HG02763 (cell line): ENCODE measurements around the gene PCOLCE2.

Experiments
- ATAC-seq: cut with Tn5 transposase; IDR thresholded peaks from one replicate; pipeline ENCODE4 v1.9.1; 2021; ENCODE audit warnings: mild to moderate bottlenecking, moderate library complexity; ENCODE audit not compliant: unreplicated experiment

PCOLCE2 gene

DNA sequence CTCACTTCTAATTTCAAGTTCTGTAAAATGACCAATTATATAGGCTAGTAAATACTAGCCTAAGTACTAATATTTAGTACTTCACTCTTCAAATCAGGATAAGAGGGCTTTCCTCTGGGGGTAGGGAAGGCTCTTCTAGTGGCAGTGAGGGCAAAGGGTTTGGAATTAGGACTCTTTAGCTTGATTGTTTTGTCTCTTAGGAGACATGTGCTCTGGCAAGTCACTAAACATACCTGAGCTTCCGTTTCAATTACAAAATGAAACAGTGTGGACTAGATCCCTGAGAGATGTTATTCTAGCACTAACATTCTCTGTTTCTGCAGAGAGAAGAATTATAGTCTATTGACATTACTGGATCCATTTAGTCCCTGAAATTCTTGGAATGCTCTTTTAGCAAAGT lies 71.5 kb downstream of the PCOLCE2 start:
- no peak for ATAC-seq

DNA sequence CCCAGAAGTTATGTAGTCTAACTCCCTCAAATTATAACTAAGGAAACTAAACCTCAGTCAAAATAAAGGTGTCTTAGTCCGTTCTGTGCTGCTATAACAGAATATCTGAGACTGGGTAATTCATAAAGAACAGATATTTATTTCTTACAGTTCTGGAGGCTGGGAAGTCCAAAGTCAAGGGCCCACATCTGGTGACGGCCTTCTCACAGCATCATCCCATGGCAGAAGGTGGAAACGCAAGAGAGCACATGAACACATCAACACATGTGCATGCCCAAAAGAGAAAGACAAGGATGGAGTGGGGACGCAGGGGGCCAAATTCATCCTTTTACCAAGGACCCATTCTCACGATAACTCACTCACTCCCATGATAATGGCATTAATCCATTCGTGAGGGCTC lies 73.1 kb downstream of the PCOLCE2 start:
- ATAC-seq: no peak

DNA sequence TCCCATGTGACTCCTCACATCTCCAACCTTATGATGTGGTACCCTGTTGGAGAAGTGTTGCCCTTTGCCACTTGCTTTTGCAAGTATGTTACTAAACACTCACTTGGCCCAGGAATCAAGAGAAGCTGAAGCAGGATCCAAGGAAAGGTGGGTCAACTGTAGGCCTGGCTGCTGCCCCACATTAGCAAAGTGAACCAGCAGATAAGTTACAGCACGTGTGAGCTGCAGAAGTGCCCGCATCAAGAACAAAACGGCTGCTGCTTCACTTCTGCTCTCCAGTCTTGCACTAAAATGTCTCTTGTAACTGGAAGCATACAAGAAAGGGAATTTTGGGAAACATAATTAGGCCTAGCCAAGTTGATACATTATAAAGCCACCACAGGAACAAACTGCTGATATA lies 79.6 kb downstream of the PCOLCE2 start:
- ATAC-seq: no peak

DNA sequence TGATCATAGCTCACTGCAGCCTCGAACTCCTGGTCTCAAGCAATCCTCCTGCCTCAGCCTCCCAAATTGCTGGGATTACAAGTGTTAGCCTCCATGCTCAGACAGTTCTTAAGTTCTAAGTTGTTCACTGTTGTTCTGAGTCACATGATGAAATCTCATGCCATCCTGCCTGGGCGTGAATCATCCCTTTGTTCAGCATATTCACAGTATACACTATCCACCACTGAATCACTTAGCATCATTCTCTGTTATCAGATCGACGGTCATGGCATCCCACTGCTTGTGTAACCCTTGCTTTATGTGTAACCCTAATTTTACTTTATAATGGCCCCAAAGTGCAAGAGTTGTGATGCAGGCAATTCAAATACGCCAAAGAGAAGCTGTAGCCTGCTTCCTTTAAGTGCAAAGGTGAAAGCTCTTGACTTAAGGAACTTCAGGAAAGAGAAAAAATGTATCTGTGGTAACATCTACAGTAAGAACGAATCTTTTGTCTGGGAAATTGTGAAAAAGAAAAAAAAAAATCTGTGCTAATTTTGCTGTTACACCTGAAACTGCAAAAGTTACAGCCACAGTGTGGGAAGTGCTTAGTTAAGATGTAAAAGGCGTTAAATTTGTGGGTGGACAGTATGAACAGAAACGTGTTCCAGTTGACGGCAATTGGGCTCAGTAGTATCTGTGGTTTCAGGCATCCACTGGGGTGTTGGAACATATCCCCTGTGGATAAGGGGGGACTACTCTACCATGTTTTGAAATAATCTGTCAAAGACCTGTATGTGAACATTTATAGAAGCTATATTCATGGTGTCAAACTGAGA lies 80.6 kb downstream of the PCOLCE2 start:
- ATAC-seq: no peak

DNA sequence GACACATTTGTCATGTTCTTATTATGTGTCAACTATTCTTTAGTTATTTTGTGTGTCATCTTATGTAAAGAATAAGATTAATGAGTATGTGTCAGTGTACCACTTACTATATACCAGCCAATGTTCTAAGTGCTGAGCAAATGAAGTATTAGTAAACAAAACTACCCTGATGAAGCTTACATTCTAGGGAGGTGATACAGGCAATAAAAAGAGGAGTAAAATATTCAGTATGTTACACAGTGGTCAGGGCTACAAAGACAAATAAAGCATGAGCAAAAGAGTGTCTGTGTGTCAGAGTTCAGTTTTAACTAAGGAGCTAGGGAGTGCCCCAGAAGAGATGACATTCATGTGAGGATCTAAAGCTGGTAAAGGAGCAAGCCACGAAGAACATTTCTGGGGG lies 86.0 kb downstream of the PCOLCE2 start:
- no peak for ATAC-seq

DNA sequence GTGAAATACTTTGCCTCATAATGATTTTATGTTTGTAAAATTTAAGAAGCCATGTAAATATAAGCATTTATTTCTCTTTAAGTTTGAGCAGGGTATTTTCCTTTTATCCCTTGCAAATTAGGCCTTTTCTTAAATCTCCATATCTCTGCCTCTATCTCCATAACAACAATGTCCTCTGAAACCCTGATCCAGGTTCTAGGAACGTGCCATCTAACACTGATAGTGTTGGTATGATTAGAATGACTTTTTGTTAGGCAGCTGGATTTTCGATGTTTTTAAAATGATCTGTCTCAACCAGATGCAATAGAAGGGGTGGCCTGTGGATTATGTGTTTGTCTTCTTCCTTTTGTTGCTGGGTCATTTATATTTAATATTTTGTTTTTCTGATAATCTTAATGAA lies 87.1 kb downstream of the PCOLCE2 start:
- no peak for ATAC-seq

DNA sequence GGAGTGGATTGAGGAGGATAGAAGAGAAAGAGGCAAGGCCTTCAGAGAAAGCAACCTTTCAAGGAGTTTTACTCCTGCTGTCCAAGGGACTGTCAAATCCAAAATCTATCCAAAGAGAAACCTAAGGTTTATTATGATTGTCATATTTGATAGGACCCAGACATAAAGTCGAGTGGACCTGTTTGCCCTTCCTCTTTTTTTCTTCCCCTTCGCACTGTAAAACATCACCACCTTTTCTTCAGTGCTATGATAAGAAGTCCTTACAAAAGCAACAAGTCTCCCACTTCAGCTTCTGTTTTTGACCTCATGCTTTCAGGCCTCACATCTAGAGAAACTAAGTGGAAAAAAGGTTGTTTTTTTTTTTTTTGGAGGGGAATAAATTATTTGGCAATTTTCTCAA lies 92.1 kb downstream of the PCOLCE2 start:
- no peak for ATAC-seq

DNA sequence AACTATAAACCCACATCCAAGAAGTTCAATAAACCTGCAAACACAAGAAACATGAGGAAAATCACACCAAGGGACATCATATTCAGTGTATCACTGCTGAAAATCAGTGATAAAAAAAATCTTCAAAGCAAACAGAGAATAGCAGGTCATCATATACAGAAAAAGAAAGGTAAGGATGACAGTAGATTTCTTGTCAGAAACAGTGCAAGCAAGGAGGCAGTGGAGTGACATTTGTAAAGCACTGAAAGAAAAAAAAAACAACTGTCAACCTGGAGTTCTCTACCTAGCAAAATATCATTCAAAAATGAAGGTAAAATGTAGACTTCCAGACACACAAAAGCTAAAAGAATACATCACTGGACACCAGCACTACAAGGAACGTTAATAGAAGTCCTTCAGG lies 93.6 kb downstream of the PCOLCE2 start:
- ATAC-seq: no peak

DNA sequence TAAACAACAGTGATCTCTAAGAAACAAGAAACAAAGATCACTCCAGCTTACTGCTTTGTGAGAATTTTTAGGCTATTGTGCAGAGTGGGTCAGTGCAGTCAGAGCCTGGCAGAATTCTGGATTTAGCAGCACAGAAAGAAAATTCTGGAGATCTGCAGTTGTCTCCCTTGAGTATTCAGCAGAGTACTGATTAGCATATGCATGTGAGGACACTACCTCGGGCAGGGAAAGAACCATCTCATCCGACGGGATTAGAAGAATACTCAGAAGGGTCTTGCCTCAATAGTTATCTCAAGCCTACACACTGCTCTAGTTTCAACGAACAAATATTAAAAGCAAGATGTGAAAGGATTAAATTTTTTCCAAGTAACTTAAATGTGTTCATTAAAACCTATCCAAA lies 94.4 kb downstream of the PCOLCE2 start:
- no peak for ATAC-seq

DNA sequence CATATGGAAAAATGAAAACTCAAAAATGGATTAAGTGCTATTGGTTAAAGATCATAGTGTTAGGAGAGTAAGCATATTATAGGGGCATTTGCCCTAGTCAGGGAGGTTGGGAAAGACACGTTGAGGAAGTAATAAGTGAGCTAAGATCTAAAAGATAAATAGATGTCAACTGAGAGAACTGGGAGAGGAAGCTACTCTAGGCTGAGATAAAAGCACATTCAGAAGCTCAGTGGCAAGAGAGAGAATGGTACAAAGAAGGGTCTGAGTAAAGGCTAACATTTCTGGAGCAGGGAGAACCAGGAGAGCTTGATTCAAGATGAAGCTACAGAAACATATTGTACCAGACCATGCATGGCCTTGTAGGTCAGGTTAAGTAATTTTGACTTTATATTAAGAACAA lies 101.2 kb downstream of the PCOLCE2 start:
- ATAC-seq: no peak

DNA sequence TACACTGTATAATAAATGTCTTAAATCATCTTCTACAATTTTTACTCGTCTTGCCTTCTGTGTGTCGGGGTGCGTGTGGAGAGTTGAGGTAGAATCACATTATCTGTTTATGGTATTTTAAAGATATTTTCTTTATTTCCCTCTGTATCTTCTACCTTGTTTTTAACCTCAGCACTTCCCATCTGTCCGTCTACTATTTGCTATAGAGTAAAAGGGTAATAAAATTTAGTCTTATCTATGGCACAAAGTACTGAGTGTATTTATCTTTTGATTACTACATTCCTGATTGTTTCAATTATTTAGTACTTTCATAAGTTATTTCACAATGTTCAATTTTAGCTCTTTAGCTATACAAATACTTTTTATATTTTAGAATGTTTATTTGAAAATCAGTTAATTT lies 102.9 kb downstream of the PCOLCE2 start:
- no peak for ATAC-seq

DNA sequence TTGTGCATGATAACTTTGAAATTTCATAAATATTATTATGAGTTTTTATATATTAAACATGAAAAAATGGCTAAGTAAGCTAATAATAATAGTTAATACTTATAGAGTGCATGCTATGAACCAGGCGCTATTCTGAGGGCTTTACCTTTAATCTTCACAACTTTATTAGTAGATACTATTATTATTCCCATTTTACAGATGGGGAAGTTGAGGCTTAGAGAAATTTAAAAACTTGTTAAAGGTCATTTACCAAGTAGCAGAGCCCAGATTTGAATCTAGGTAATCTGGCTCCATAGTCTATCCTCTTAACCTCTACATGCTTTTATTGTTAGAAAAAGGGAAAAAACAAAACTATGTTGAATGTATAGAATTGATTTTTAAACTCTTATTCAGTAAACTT lies 104.7 kb downstream of the PCOLCE2 start:
- ATAC-seq: no peak

DNA sequence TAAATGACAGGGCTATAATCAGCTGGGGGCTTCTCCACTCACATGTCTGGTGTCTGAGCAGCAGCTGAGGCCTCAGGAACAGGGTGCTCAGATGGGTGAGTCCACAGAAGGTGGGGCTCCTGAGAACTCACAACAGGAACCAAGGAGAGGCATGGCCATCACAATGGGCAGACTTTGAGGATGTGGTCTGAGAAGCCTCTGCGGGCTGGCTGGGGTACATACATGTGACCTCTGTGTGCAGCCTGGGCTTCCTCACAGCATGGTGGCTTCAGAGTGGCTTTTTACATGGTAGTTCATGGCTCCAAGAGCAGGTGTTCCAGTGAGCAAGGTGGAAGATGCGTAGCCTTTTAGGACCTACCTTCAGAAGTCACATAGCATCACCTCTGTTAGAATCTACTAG lies 106.3 kb downstream of the PCOLCE2 start:
- no peak for ATAC-seq

DNA sequence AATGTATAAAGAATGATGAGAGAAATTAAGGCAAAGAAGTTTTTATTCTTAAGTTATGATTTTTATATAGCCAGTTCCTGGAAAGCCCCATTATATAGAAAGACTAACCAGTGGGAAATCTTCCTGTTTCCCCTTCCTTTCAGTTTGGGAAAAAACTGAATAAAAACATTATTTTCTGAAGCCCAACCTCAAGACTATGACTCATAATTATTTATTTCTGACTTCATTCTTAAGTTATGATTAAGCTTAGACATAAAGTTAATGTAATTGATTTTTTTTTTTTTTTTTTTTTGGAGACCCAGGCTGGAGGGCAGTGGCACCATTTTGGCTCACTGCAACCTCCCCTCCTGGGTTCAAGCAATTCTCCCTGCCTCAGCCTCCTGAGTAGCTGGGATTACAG lies 109.3 kb downstream of the PCOLCE2 start:
- no peak for ATAC-seq

DNA sequence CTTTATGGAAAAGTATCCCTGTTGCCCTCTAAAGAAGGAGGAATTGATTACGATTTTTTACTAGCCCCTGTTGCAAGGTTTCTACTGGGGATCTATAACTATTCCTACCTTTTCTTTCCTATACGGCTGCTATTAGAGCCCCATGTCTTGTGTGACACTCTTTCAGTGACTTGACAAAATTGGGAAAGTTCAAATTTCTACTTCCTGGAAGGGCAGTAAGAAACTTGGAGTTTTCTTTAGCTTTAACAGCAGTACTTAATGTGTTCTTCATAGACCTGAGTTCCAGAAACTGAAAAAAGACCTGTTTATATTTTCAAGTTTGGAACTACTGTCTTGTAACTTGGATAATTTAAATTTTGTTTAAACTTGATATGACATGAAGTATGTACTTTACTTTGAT lies 110.3 kb downstream of the PCOLCE2 start:
- ATAC-seq: no peak

DNA sequence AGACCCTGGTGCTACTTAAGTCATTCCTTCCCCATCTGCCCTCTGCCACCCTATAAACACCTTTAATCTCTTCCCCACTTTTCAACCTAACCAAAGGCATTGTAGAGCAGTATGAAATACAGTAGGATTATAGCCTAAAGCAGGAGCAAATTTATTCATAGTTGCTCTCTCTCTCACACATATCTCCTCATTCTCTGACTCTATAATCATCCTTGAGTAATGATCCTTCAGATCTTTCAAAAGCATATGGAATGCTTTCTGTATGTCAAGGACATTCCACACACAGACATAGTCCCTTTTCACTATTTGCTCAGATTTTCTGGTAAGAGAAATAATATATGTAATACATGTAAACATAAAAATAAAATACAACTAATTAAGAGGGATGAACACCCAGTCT lies 111.0 kb downstream of the PCOLCE2 start:
- ATAC-seq: no peak

DNA sequence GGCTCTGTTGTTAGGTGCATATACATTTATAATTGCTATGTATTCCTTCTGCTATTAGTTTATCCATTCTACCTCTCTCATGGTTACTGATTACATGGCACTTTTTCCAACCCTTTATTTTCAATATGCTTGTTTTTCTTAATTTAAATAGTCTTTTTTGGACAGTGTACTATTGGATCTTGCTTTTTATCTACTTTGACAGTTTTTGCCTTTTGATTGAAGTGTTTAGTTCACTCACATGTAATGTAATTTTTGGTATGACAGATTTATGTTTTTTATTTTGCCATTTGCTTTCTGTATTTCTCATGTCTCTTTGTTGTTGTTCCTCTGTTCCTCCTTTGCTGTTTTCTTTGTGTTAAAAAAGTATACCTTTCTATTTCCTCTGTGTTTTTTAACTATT lies 120.5 kb downstream of the PCOLCE2 start:
- ATAC-seq: no peak
